HG03432 (cell line): ENCODE data around the gene NPAS4.
A peak's percentile ranks its signal among the peaks of the same experiment; 100 is the strongest.
"Not testable (repeated sequence)": the region's sequence is repeated elsewhere in the genome, so short reads cannot be mapped to it uniquely, and the experiment has no call there.

Experiments used
- ATAC-seq: cut with Tn5 transposase; IDR thresholded peaks from one replicate; pipeline ENCODE4 v1.9.1; 2021; ENCODE audit warnings: mild to moderate bottlenecking, moderate library complexity; ENCODE audit not compliant: unreplicated experiment

The NPAS4 gene

DNA sequence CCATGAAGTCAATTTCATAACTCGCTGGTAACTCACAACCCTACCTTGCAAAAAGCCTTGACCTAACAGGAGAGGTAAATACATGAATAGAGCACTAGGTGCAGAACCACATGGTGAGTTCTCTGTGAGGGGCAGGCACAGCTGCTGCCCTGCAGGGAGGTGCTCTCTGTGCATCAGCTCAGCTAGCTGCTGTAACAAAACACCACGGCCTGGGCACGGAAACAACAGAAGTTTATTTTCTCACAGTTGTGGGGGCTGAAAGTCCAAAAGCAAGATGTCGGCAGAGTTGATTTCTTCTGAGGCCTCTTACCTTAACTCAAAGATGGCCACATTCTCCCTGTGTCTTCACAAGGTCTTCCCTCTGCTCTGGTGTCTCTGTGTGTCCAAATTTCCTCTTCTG, 30.8 kb downstream of the NPAS4 start:
- no peak for ATAC-seq

DNA sequence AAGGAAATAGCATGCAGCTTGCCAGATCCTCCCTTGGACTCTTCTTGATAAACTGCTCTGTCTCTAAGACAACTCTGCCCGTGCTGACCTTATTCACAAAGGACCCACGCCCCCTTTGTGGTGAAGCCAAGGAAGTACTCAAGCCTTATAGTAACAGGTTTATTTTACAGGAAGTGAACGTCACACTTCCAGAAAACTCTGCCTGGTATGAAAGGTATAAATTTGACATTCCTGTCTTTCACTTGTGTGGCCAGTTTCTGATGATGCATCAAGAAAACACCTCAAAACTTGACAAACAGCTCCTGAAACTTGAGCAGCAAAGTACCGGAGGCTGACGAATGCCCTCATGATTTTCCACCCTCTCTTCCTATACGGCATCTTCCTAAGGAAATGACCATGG, 33.4 kb downstream of the NPAS4 start:
- ATAC-seq: no peak

DNA sequence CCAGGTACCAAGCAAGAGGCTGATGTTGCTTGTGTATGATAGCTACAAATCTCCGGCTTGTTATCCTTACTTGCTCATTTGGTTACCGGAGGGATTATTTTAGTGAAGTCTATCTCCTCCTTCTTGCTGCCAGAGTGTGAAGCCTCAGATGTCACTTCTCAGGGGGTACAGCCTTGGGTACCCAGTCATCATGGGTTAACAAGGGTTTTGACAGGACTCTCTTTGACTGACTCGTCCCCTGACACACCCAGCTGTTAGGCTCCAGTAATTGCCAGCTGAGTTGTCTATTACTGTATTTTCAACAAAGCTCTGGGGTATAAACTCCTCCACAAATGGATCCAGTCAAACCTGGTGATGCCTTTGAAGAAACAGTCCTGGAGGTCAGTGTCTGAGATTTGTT, 34.0 kb downstream of the NPAS4 start:
- no peak for ATAC-seq

DNA sequence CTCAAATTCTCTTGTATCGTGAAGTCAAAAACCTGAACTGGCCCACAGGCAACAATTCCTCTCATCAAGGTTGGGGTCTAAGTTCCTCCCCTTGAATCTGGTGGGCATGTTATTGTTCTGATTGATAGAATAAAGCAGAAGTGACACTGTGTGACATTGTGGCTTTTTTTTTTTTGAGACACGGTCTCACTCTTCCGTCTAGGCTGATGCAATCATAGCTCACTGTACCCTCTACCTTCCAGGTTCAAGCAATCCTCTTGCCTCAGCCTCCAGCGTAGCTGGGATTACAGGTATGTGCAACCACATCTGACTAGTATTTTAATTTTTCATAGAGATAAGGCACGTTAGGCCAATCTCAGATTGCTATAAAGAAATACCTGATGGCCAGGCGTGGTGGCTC, 37.0 kb downstream of the NPAS4 start:
- no peak for ATAC-seq

DNA sequence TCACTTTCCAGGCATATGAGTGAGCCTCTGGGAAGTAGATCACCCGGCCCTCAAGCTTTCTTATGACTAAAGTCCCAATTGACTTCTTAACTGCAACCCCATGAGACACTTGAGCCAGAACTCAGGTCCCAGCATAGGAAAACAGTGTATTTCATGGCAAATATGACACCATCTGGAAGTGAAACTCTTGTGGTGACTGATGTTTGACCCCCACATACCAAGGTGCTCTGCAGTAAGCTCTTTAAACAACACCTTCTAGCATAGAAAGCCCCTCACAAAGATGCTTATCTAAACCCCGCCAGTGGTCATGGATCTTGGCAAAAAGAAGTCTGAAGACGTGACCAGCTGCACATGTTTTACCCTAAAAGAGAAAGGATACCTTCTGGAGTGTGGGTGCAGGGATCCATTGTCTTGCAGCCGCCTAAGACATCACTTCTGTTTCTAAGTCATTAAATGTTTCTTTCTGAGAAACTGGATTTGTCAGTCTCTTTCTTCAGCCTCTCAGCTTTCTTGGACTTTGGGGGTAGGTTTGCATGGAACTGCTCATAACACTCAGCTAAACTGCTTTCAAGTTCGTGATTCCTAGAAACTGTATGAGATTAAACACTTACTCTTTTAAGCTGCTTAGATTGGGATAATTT, 38.4 kb downstream of the NPAS4 start:
- ATAC-seq: no peak

DNA sequence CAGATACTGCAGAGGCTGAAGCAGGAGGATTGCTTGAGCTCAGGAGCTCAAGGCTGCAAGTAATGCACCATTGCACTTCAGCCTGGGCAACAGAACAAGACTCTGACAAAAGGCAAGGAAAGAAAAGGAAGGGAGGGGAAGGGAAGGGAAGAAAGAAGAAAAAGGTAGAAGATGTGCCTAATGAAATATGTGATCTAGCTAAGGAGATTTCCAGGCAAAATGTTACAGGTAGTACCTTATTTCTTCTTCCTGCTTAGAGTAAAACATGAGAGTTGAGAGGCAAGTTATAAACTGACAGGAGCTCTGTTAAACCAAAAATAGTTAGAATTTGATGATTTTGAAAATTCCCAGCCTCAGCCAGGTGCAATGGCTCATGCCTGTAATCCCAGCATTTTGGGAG, 41.2 kb downstream of the NPAS4 start:
- no peak for ATAC-seq

DNA sequence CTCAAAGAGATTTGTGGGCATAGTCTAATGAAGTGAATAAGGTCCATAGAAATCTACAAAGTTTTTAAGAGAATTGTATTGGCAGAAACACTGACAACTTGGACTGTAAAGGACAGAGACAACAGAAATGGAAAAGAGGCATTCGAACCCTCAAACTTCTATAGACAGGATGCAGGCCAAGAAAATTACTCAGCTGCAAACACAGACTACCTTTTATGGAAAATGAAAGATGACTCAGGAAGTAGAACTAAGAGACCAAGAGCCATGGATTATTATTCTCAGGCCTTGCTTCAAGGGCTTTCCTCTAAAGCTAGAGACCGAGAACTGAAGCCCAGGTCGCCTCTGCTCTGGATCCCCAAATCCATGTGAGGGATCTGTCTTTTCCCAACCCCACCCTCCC, 42.1 kb downstream of the NPAS4 start:
- no peak for ATAC-seq

DNA sequence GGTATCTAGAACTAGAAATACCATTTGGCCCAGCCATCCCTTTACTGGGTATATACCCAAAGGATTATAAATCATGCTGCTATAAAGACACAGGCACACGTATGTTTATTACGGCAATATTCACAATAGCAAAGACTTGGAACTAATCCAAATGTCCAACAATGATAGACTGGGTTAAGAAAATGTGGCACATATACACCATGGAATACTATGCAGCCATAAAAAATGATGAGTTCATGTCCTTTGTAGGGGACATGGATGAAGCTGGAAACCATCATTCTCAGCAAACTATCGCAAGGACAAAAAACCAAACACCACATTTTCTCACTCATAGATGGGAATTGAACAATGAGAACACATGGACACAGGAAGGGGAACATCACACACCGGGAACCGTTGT, 43.3 kb downstream of the NPAS4 start:
- not testable (repeated sequence) for ATAC-seq

DNA sequence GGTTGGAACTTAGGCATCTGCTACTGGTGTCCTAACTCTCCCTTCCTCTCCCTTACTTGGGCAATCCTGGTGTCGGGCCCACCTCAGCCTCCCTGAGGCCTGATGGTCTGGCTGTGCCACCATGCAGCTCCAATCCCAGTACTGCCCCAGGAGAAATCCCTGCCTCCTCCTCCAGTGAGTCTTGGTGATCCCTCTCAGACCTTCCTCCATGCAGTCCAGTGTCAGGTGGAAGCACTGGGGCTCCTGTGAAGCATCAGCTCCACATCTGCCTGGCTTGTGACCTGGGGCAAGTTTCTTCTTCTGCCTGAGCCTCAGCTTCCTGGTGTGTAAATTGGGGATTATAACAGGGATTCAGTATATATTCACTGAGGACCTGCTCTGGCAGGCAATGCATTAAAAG, 44.1 kb downstream of the NPAS4 start:
- no peak for ATAC-seq

DNA sequence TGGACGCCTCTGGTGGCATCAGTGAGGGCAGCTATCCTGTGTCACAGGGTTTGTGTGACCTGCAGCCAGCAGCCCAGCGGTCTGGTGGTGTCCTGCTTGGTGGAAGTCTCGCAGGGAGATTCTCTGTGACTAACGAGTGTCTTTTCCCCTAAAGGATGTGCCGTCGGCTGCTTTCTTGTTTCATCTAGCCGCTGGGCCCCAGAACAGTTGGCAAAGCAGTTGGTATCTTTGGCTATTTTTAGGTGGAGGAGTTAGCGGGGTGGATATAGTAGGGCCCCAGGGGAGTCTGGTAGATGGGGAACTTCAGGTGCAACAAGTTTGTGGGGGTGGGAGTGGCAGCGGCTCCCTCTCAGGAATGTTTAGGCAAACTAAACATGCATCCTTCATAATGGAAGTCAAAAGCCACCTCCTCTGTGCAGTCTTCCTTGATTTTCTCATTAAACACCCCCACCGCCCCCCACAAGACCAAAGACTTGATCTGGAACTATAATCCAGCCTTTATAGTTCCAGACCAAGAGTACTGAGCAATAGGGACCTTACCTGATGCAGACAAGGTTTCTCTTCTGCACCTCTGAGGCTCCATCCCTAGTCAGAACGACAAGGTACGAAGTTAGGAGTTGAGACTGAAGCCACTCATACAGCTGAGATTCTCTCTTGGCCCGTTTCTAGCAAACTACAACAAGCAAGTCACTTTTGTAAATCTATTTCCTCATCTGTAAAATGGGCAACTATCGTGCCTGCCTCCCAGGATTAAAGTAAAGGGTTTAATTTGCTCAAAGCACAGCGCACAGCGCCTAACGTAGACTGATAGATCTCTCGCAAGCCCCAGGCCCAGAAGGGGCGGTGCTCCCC, 44.8 kb downstream of the NPAS4 start:
- no peak for ATAC-seq

DNA sequence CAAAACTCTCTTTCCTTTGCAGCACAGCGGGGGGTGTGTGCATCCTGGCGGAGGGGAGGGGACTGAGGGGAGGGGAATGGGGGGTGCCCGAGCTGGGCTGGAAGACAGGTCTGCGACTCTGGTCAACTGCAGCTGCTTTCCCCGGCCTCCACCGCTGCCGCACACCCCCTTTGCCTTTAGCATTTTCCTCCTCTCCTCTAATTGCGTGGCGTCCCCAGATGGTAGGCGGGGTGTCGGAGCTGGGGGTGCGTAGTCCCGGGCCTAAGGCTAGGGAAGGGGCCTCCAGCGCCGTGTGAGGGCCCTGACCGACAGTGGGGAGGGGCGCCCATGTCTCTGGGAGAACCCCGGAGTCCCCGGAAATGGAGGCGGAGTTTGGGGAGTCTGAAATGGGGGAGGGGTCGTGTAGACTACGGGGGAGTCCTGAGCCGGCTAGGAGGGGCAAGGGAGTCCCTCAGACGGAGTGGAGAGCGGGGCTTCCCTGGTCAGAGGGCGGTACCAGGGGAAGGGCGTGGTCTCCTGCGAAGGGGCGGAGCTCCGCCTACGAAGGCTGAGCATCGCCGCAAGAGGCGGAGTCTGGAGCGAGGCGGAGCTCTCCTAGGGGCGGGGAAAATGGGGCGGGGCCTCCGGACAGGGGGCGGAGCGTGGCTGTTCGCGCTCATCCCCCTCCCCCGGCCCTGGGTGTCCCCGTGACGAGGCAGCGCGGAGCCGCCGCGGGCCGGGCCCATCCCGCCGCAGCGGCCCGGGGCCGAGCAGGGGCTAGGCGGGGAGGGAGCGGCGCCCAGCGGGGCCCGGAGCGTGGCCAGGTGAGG, 45.6 kb downstream of the NPAS4 start, which contains the start of gene PELI3:
Gene PELI3 (plus strand): TSS at position 681 of the 809 bp plus-strand sequence. CDS start 1,224 bp downstream, outside the sequence.
- peak; percentile 75 for ATAC-seq

DNA sequence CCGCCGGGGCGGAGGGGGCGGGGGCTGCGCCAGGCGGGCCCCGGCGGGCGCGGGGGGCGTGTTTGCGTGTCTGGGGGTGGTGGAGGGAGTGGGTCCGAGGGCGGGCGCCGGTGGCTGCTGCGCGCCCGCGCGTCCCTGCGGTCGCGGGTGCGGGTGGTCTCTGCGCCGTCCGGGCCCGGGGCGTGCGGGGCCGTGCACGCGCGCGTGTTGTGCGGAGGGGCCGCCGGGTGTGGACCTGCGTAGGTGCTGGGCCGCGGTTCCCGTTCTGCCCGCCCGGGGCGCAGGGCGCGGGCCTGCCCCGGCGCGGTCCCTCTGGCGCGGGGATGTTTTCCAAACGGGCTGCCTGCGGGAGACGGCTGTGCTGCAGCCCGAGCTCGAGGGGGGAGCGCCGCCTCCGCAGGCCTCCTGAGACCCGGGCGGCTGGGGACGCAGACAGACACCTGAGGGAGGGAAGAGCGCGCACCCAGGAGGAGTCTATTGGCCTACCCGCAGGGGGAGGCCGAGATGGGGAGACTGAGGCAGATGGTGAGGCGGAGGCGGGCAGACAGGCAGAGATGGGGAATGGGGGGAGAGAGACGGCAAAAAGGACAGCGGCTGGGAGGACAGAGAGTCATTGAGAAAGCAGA, 46.3 kb downstream of the NPAS4 start:
- ATAC-seq: peak; percentile 38

DNA sequence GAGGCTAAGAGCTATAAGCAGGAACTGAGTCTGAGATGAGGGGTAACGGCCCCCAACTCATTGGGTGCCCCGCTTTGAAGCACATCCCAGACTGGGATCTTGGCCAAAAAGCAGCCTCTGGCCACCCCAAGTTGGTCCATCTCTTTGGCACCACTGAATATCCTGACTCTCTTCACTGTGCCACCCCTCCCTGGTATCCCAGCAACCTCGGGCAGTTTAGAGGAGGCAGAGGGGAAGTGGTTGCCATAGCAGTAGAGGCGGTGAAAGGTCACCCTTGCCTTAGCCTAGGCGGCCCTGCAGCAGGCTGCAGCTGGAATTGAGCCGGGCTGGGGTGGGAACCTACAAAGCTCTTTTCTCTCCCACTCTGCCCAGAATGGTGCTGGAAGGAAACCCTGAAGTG, 46.9 kb downstream of the NPAS4 start:
- ATAC-seq: no peak

DNA sequence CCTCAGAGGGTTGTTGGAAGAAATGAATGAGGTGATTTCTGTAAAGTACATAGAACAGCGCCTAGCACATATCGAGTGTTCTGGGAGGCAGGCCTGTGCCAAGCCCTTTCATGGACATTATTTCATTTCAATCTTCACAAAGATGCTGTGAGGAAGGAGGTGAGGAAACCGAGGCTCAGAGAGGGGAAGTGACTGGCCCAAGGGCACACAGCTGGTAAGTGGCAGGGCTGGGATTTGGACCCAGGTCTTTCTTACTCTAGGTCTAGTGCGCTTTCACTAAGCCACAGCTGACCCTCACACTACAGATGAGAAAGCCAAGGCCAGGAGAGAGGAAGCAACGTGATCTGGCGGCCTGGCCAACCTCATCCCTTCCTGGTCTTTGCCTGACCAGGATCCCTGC, 47.9 kb downstream of the NPAS4 start:
- ATAC-seq: no peak

DNA sequence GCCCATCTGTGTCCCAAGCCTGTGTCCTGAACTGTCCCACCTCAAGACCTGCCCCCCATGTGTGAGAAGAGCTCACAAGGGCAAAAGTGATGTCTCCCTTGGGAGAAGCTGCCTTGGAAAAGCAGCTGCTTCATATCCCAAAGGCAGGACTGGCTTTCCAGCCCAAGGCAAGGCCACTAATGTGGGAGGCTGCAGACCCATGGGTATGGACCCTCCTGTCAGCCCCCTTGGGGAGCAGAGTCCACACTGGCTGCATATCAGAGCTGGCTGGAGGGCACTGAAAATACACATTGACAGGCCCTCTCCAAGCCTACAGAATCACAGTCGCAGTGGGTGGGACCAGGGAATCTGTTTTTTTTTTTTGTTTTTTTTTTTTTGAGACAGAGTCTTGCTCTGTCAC, 48.6 kb downstream of the NPAS4 start:
- ATAC-seq: no peak

DNA sequence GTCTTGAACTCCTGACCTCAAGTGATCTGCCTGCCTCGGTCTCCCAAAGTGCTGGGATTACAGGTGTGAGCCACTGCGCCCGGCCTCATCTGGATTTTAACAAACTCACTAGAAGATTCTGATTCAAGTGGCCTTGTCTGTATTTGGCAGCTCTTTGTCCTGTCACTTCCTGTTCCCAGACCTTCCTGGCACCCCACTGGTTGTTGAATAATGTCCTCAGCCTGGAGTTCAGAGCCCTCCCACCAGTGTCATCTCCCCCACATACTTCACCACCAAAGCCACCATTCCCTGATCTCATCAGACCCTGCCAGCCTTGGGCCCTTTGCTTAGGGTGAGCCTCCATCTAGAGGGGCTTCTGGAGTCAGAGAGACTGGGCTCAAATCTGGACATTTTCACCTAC, 49.2 kb downstream of the NPAS4 start:
- ATAC-seq: no peak

DNA sequence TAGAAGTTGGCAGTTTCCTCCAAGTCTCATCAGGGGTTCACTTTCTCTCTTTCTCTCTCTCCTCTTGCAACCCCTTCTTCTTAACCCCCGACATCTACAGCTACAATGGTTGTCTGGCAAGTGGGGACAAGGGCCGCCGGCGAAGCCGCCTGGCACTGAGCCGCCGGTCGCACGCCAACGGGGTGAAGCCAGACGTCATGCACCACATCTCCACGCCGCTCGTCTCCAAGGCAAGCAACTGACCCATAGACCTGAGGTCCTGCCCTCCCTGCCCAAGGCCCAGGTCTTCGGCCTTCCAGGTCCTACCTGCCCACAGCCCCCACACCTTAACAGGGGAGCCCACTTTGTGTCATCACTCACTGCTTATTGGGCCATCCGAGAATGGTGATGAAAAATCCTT, 50.3 kb downstream of the NPAS4 start:
- ATAC-seq: no peak

DNA sequence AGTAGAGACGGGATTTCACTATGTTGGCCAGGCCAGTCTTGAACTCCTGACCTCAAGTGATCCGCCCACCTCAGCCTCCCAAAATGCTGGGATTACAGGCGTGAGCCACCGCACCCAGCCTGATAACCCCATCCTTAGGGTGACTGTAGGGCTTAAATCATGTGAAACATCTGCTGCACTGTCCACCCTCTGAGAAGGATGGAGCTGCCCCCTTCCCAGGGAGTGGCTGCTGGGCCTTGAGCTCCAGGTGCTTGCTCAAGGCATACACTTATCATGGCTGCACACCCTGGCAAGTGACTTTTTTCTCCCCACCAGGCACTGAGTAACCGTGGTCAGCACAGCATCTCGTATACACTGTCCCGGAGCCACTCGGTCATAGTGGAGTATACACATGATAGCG, 51.2 kb downstream of the NPAS4 start:
- ATAC-seq: no peak

DNA sequence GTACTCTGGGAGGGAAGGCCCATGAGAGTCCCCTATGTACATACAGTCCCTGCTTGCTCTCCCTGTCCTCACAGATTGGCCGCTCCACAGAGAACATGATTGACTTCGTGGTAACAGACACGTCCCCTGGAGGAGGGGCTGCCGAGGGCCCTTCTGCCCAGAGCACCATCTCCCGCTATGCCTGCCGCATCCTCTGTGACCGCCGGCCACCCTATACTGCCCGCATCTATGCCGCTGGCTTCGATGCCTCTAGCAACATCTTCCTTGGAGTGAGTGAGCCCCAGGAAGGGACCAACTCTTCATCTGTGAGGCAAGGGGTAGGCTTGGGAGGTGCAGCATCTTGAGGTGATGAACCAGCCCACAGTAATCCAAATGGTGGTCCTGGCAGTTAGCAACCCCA, 52.3 kb downstream of the NPAS4 start:
- ATAC-seq: no peak

DNA sequence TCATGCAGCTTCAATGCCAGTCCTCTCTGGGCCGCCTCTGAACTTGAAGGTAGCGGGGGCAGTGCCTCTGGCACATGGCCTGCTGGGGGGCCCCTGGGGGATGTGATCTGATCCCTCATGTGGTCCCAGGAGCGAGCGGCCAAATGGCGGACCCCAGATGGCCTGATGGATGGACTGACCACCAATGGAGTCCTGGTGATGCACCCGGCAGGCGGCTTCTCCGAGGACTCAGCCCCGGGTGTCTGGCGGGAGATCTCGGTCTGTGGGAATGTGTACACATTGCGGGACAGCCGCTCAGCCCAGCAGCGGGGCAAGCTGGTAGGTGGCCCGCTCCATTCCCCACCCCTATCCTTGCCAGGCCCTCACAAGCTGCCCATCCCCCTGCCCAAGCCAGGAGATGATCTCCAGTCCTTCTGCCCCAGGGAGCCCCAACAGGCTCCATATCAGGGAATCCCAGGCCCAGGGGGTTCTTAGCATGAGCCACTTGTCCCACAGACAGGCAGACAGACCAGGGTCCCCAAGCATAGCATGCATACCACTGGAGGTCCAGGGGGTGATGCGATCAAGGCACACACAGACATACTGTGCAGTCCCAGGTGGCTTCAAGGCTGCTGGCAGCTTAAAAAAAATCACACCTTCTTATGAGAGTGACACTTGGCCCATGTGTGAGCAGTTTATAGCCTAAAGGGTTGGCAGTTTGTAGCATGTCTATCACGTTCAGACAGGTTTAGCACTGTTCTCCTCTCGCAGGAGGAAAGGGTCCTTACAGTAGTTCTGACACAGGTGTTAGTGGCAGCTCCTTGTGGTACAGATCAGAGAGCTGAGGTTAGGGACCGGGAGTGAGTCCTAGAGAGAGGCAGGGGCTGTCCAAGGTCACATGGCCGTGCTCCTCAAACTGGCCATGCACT, 53.0 kb downstream of the NPAS4 start:
- ATAC-seq: no peak
